ENCODE results near the gene NCBP3.

DNA sequence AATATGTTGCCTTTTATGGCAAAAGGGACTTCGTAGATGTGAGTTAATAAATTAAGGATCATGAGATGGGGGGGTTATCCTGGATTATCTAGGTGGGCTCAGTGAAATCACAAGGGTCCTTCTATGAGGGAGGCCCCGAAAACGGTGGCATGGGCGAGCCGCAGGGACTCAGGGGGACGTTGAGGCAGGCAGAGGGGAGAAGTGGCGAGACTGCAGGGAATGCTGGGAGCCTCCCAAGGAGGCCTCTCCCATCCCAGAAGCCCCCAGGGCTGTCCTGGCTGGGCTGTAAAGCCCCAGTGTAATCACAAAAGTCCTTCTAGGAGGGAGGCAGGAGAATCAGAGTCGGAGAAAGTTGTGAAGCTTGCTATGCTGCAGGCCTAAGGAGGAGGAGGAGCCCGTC is 80.1 kb downstream of the NCBP3 start:
- TF ChIP-seq, protein P1, sequence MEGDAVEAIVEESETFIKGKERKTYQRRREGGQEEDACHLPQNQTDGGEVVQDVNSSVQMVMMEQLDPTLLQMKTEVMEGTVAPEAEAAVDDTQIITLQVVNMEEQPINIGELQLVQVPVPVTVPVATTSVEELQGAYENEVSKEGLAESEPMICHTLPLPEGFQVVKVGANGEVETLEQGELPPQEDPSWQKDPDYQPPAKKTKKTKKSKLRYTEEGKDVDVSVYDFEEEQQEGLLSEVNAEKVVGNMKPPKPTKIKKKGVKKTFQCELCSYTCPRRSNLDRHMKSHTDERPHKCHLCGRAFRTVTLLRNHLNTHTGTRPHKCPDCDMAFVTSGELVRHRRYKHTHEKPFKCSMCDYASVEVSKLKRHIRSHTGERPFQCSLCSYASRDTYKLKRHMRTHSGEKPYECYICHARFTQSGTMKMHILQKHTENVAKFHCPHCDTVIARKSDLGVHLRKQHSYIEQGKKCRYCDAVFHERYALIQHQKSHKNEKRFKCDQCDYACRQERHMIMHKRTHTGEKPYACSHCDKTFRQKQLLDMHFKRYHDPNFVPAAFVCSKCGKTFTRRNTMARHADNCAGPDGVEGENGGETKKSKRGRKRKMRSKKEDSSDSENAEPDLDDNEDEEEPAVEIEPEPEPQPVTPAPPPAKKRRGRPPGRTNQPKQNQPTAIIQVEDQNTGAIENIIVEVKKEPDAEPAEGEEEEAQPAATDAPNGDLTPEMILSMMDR (IDR thresholded peaks at IDR 0.05) = no peak
- TF ChIP-seq POLR2AphosphoS5 (IDR thresholded peaks at IDR 0.05; ENCODE audit: low read depth, low read length) = no peak
- TF ChIP-seq, protein P2, sequence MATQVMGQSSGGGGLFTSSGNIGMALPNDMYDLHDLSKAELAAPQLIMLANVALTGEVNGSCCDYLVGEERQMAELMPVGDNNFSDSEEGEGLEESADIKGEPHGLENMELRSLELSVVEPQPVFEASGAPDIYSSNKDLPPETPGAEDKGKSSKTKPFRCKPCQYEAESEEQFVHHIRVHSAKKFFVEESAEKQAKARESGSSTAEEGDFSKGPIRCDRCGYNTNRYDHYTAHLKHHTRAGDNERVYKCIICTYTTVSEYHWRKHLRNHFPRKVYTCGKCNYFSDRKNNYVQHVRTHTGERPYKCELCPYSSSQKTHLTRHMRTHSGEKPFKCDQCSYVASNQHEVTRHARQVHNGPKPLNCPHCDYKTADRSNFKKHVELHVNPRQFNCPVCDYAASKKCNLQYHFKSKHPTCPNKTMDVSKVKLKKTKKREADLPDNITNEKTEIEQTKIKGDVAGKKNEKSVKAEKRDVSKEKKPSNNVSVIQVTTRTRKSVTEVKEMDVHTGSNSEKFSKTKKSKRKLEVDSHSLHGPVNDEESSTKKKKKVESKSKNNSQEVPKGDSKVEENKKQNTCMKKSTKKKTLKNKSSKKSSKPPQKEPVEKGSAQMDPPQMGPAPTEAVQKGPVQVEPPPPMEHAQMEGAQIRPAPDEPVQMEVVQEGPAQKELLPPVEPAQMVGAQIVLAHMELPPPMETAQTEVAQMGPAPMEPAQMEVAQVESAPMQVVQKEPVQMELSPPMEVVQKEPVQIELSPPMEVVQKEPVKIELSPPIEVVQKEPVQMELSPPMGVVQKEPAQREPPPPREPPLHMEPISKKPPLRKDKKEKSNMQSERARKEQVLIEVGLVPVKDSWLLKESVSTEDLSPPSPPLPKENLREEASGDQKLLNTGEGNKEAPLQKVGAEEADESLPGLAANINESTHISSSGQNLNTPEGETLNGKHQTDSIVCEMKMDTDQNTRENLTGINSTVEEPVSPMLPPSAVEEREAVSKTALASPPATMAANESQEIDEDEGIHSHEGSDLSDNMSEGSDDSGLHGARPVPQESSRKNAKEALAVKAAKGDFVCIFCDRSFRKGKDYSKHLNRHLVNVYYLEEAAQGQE (IDR thresholded peaks at IDR 0.05; ENCODE audit: insufficient read depth in 1 of 2, low read depth in 2 of 2, low read length in 1 of 2) = no peak
- no peak for TF ChIP-seq SIN3A (IDR thresholded peaks at IDR 0.05; ENCODE audit: borderline replicate concordance, insufficient read depth, low read depth, low read length)

Measured in Panc1 (cell line).